Mesendoderm (in vitro differentiated cells): Measurements from ENCODE around the gene SORCS2.
A peak's percentile ranks its signal among the peaks of the same experiment; 100 is the strongest.

Experiments used
- DNase-seq: peaks from one replicate; pipeline ENCODE4 v3.0.0; 2013
- H2AK5ac ChIP-seq: 2 replicates; pipeline ENCODE4 v1.6.1; 2013; ENCODE audit warnings: low read length, inconsistent platforms
- H2BK120ac ChIP-seq: 2 replicates; pipeline ENCODE4 v1.6.1; 2013; ENCODE audit warnings: low read depth, mild to moderate bottlenecking, low read length, moderate library complexity, mixed read lengths
- H2BK15ac ChIP-seq: replicated peaks from 2 replicates; pipeline ENCODE4 v1.6.1; 2013; ENCODE audit warnings: low read depth, mild to moderate bottlenecking, moderate library complexity
- H2BK5ac ChIP-seq: 2 replicates; pipeline ENCODE4 v1.6.1; 2013; ENCODE audit warnings: low read length, inconsistent platforms
- H3K18ac ChIP-seq: 2 replicates; pipeline ENCODE4 v1.6.1; 2013; ENCODE audit warnings: mild to moderate bottlenecking, low read length, mixed read lengths
- H3K23ac ChIP-seq: one replicate; pipeline ENCODE4 v1.6.1; 2013; ENCODE audit warnings: low read length
- H3K27ac ChIP-seq: 2 replicates; pipeline ENCODE4 v1.5.1; 2013; ENCODE audit warnings: low read depth, mild to moderate bottlenecking, inconsistent platforms, low read length, moderate library complexity
- H3K27me3 ChIP-seq: 2 replicates; pipeline ENCODE4 v1.6.1; 2013; ENCODE audit warnings: low read length, control low read depth, mild to moderate bottlenecking, inconsistent platforms; ENCODE audit not compliant: insufficient read depth, poor library complexity
- H3K36me3 ChIP-seq: 2 replicates; pipeline ENCODE4 v1.6.1; 2013; ENCODE audit warnings: low read length, inconsistent platforms; ENCODE audit not compliant: control insufficient read depth, insufficient read depth
- H3K4ac ChIP-seq: one replicate; pipeline ENCODE4 v1.6.1; 2013; ENCODE audit warnings: low read depth, mild to moderate bottlenecking, low read length, moderate library complexity
- H3K4me1 ChIP-seq: 2 replicates; pipeline ENCODE4 v1.6.1; 2013; ENCODE audit warnings: low read depth, low read length, inconsistent platforms; ENCODE audit not compliant: control insufficient read depth
- H3K4me2 ChIP-seq: 2 replicates; pipeline ENCODE4 v1.6.1; 2013; ENCODE audit warnings: low read length
- H3K4me3 ChIP-seq: 2 replicates; pipeline ENCODE4 v1.5.1; 2013; ENCODE audit warnings: mild to moderate bottlenecking, low read length
- H3K56ac ChIP-seq: one replicate; pipeline ENCODE4 v1.6.1; 2013; ENCODE audit warnings: low read length
- H3K79me1 ChIP-seq: 2 replicates; pipeline ENCODE4 v1.6.1; 2013; ENCODE audit warnings: low read length, inconsistent platforms
- H3K79me2 ChIP-seq: 2 replicates; pipeline ENCODE4 v1.6.1; 2013; ENCODE audit warnings: mild to moderate bottlenecking, low read length; ENCODE audit not compliant: control insufficient read depth, insufficient read depth
- H3K9ac ChIP-seq: 2 replicates; pipeline ENCODE4 v1.6.1; 2013; ENCODE audit warnings: low read length, inconsistent platforms
- H4K5ac ChIP-seq: one replicate; pipeline ENCODE4 v1.6.1; 2013; ENCODE audit warnings: low read length
- H4K8ac ChIP-seq: one replicate; pipeline ENCODE4 v1.6.1; 2013; ENCODE audit warnings: low read depth, mild to moderate bottlenecking, control low read depth, low read length, moderate library complexity
- WGBS: extraction: QIAGEN DNeasy Blood & Tissue Kit; methylation state at CpG from one replicate; pipeline ENCODE4 v1.1.7; 2013; ENCODE audit warnings: low lambda C conversion rate, missing lambda C conversion rate; ENCODE audit not compliant: insufficient coverage; ENCODE audit errors: extremely low coverage; 5-methylcytosine and 5-hydroxymethylcytosine counted together

The SORCS2 gene

GRCh38 chr4:7424553-7425111 lies 232.3 kb downstream of the SORCS2 start:
- H2BK15ac ChIP-seq = no peak overlapping the region
- peaks cover 5% of the 10 kb centered on the region for H3K4me1 ChIP-seq
- H3K4ac ChIP-seq = no peak overlapping the region
- no peaks in the 10 kb centered on the region for H3K27me3 ChIP-seq
- no peak overlapping the region for H2BK120ac ChIP-seq
- no peaks in the 10 kb centered on the region for H3K79me1 ChIP-seq
- H3K56ac ChIP-seq = no peak overlapping the region
- no peaks in the 10 kb centered on the region for H3K79me2 ChIP-seq
- no peak overlapping the region for H3K9ac ChIP-seq
- H3K23ac ChIP-seq = no peak overlapping the region
- H3K4me3 ChIP-seq = no peak overlapping the region
- DNase-seq = no peak
- no peaks in the 10 kb centered on the region for H3K36me3 ChIP-seq
- no CpG with 5 or more reads among the region's 18 CpGs for WGBS
- no peak overlapping the region for H4K5ac ChIP-seq
- no peak overlapping the region for H4K8ac ChIP-seq
- no peak overlapping the region for H3K4me2 ChIP-seq
- no peak overlapping the region for H2AK5ac ChIP-seq
- H2BK5ac ChIP-seq = no peak overlapping the region
- H3K27ac ChIP-seq = no peak overlapping the region
- no peak overlapping the region for H3K18ac ChIP-seq

- Histone ChIP-seq H3K18ac (no peak overlapping the region), H3K56ac (no peak overlapping the region), H4K8ac (no peak overlapping the region), H3K79me1 (no peaks in the 10 kb centered on the region), H4K5ac (no peak overlapping the region), H3K27ac (no peak overlapping the region), H3K4me2 (no peak overlapping the region), H3K79me2 (no peaks in the 10 kb centered on the region), H2BK5ac (no peak overlapping the region), H3K4ac (no peak overlapping the region), H3K23ac (no peak overlapping the region), H3K36me3 (no peaks in the 10 kb centered on the region), H2BK120ac (no peak overlapping the region), H3K4me3 (no peak overlapping the region), H2BK15ac (no peak overlapping the region), H3K4me1 (peaks cover 5% of the 10 kb centered on the region), H3K9ac (no peak overlapping the region), H2AK5ac (no peak overlapping the region), H3K27me3 (no peaks in the 10 kb centered on the region)
- no CpG with 5 or more reads among the region's 13 CpGs for WGBS
- DNase-seq = no peak
Measured at GRCh38 chr4:7425124-7425523, 232.8 kb downstream of the SORCS2 start.

DNA sequence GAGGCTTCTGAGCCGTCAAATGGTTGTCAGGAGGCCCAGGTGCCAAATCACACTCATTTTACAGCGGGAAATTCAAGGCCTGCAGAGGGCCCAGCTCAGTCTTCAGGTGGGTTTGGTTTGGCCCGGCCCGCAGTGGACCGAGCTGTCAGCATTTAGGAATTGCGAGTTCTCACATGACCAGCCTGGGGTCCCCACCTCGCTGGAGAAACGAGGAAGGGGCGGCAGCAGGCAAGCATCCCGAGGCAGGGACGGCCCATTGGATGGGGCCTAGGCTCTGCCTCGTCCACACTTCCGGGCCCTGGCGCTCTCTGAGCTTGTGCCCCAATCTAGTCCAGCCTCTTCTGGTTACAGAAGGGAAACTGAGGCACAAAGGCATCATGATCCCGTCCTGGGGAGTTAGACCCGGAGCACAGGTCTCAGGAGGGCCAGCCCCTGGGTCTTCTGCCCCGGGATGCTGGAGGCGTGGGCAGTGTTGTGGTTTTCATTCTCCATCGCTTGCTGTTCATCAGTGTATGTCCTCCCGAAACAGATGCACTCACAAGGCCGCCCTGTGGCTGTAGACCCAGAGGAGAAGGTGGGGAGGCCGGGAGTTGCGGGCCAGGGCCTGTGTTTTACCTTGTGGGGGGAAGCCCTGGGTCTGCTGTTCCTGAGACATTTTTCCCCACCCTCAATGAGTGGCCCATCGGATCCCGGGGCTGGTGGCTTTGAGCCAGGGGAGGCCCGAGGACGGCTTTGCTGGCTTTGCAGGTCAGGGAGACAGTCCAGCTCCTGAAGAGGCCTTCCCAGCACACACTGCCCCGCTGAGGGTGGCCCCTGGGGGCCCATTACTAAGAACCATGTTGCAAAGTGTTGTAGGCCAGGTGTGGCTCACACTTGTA lies 233.5 kb downstream of the SORCS2 start:
- H3K56ac ChIP-seq = no peak overlapping the region
- H2BK120ac ChIP-seq = no peak overlapping the region
- no peak for DNase-seq
- H3K79me2 ChIP-seq = no peaks in the 10 kb centered on the region
- no peak overlapping the region for H2AK5ac ChIP-seq
- H3K4me2 ChIP-seq = no peak overlapping the region
- no peak overlapping the region for H2BK15ac ChIP-seq
- H3K23ac ChIP-seq = no peak overlapping the region
- no peaks in the 10 kb centered on the region for H3K36me3 ChIP-seq
- no peak overlapping the region for H3K27ac ChIP-seq
- H3K27me3 ChIP-seq = no peaks in the 10 kb centered on the region
- no peak overlapping the region for H4K5ac ChIP-seq
- no CpG with 5 or more reads among the region's 28 CpGs for WGBS
- no peaks in the 10 kb centered on the region for H3K79me1 ChIP-seq
- H3K4me3 ChIP-seq = no peak overlapping the region
- H2BK5ac ChIP-seq = no peak overlapping the region
- H3K9ac ChIP-seq = no peak overlapping the region
- H3K4me1 ChIP-seq = peaks cover 5% of the 10 kb centered on the region
- no peak overlapping the region for H4K8ac ChIP-seq
- no peak overlapping the region for H3K4ac ChIP-seq
- H3K18ac ChIP-seq = no peak overlapping the region

GRCh38 chr4:7426525-7427171 lies 234.3 kb downstream of the SORCS2 start:
- DNase-seq = no peak
- Histone ChIP-seq H3K4me1 (peaks cover 5% of the 10 kb centered on the region), H3K56ac (no peak overlapping the region), H4K8ac (no peak overlapping the region), H3K18ac (no peak overlapping the region), H2AK5ac (no peak overlapping the region), H2BK15ac (no peak overlapping the region), H3K4me3 (no peak overlapping the region), H4K5ac (no peak overlapping the region), H3K27me3 (no peaks in the 10 kb centered on the region), H2BK120ac (no peak overlapping the region), H3K9ac (no peak overlapping the region), H3K79me1 (no peaks in the 10 kb centered on the region), H2BK5ac (no peak overlapping the region), H3K23ac (no peak overlapping the region), H3K27ac (no peak overlapping the region), H3K4me2 (no peak overlapping the region), H3K79me2 (no peaks in the 10 kb centered on the region), H3K36me3 (no peaks in the 10 kb centered on the region), H3K4ac (no peak overlapping the region)
- no CpG with 5 or more reads among the region's 20 CpGs for WGBS

- no peak for DNase-seq
- peaks cover 5% of the 10 kb centered on the region for H3K4me1 ChIP-seq
Measured at GRCh38 chr4:7427361-7427760, 235.0 kb downstream of the SORCS2 start.

More at GRCh38 chr4:7427361-7427760, 235.0 kb downstream of the SORCS2 start:
- no peak overlapping the region for H3K4me3 ChIP-seq
- no peak overlapping the region for H3K9ac ChIP-seq
- peak overlapping the region; percentile 34 for H3K56ac ChIP-seq
- H3K27ac ChIP-seq = no peak overlapping the region
- no peak overlapping the region for H3K18ac ChIP-seq
- H3K4me2 ChIP-seq = no peak overlapping the region
- H4K5ac ChIP-seq = no peak overlapping the region
- H4K8ac ChIP-seq = no peak overlapping the region
- no peak overlapping the region for H2BK5ac ChIP-seq
- no peak overlapping the region for H3K23ac ChIP-seq
- H3K4ac ChIP-seq = no peak overlapping the region
- H2BK15ac ChIP-seq = no peak overlapping the region
- WGBS = no CpG with 5 or more reads among the region's 10 CpGs
- H2BK120ac ChIP-seq = no peak overlapping the region
- H3K36me3 ChIP-seq = no peaks in the 10 kb centered on the region
- H3K79me1 ChIP-seq = no peaks in the 10 kb centered on the region
- H3K27me3 ChIP-seq = no peaks in the 10 kb centered on the region
- H3K79me2 ChIP-seq = no peaks in the 10 kb centered on the region
- no peak overlapping the region for H2AK5ac ChIP-seq
